Inflammatory macrophage (primary cell): ENCODE measurements around the gene SMAD3.
"Not testable (repeated sequence)": the region's sequence is repeated elsewhere in the genome, so short reads cannot be mapped to it uniquely, and the experiment has no call there.

Experiments used
- DNase-seq, 2 donors: peaks; one replicate each; pipeline ENCODE4 v3.0.0-alpha.2; 2020 to 2022

The SMAD3 gene

DNA sequence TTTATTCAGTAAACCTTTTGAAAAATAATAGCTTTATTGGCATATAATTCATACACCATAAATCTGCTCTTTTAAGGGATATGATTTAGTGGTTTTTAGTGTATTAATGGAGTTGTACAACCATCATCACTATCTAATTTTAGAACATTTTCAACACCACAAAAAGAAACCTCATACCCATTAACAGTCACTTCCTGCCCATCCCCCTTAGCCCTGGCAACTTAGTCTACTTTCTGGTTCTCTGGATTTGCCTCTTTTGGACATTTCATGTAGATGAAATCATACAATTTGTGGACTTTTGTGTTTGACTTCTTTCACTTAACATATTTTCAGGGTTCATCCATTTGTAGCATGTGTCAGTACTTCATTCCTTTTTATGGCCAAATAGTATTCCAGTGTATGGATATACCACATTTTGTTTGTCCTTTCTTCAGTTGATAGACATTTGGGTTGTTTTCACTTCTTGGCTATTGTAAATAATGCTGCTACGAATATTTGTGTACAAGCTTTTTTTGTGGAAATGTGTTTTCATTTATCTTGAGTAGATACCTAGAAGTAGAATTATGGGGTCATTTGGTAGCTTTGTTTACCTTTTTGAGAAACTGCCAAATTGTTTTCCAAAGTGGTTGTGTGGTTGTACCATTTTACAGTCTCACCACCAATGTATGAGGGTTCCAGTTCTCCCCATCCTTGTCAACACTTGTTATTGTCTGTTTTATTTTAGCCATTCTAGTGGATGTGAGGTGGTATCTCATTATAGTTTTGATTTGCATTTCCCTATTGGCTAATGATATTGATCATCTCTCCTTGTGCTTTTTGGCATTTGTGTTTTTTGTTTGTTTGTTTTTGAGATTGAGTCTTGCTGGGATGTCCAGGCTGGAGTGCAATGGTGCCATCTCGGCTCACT lies 45.8 kb downstream of the SMAD3 start:
- DNase-seq: no peak

GRCh38 chr15:67114046-67114445 lies 48.6 kb downstream of the SMAD3 start:
- no peak for DNase-seq

GRCh38 chr15:67114846-67115585 lies 49.6 kb downstream of the SMAD3 start:
- no peak for DNase-seq

- peak; percentile 30 to 47 for DNase-seq
These were observed 50.2 kb downstream of the SMAD3 start for GRCh38 chr15:67115586-67115969.

DNA sequence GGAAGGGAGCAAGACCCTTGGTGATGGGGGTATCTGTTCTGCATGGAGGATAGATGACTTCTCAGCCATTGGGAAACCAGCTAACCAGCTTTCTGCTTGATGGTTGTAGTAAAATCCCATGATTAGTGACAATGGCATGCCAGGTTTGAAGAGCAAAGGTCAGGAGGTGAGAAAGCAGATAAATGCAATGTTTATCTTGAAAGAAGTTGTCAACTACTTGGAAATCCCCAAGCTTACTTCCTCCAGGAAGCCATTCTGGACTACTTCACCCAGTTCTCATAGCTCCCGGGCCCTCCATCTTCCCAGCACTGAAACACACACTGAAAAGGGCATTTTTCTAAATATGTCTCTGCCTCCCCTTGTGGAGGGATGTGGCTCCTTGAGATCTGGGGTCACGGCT lies 51.3 kb downstream of the SMAD3 start:
- peak; percentile 47 to 69 for DNase-seq

DNA sequence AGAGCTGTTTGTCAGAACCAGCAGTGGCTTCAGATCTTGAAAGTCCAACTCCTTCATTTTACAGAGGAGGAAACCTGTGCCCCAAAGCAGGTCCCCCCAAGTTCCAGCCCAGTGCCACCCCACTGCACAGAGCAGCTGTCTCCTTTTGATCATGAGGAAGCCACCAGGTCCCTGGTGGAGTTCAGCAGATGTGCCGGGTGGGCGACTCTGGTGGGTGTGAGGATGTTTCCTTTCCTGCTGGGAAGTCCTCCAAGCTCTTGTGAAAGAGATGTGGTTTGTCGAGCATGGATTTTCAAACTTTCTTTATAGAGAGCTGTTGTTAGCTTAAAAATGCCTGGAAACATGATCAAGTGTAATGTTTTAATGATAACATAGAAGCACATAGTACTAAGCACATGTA lies 52.0 kb downstream of the SMAD3 start:
- DNase-seq: peak; percentile 58 to 82

- no peak for DNase-seq
These were observed 53.4 kb downstream of the SMAD3 start for GRCh38 chr15:67118808-67119207.

DNA sequence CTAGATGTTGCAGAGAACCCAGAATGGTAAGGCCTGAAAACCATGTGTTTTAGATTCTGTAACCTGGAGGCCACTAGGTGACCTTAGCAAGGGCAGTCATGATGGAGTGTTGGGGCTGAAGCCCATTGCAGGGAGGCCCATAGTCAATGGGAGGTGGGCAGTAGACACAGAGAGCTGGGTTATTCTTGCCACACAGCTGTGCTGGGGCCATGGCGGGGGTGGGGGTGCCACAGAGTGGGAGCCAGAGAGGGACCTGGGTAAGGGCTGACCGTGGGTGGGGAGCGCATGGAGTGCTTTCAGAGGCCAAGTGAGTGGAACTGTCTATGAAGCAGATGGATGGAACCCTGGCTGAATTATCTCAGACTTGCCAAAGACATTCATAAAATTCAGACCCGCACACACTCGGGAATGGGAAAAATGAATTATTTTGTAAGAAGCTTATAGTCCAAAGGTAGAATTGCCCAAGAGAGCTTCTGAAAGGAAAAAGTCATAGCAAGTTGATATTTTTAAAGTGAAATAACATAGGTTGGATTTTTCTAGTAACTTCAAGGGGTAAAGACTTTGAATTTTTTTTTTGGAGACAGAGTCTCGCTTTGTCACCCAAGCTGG lies 53.9 kb downstream of the SMAD3 start:
- no peak for DNase-seq

GRCh38 chr15:67120009-67120838 lies 54.8 kb downstream of the SMAD3 start:
- no peak for DNase-seq

- DNase-seq: peak; percentile 61 to 86
These were observed 55.6 kb downstream of the SMAD3 start for GRCh38 chr15:67120839-67121643.

GRCh38 chr15:67121644-67122605 lies 56.5 kb downstream of the SMAD3 start:
- DNase-seq: no peak

DNA sequence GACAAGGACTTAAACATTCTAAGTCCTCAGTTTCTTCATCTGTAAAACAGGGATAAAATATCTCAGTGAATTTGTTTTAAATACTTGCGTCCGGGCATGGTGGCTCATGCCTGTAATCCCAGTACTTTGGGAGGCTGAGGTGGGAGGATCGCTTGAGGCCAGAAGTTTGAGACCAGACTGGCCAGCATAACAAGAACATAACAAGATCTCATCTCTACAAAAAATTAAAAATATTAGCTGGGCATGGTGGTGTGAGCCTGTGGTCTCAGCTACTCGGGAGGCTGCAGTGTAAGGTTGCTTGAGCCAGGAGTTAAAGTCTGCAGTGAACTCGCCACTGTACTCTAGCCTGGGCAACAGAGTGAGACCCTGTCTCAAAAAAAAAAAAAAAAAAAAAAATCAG lies 57.4 kb downstream of the SMAD3 start:
- not testable (repeated sequence) for DNase-seq

DNA sequence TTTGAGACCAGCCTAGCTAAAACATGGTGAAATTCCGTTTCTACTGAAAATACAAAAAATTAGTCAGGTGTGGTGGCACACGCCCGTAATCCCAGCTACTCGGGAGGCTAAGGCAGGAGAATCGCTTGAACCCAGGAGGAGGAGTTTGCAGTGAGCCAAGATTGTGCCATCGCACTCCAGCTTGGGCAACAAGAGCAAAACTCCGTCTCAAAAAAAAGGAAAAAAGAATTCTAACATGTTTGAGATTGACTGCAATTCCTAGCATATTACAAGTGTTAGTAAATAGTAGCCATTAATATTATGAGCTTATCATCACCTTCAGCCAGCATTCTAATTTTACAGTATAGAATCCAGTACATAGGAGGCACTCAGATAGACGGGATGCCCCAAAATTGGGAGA lies 57.9 kb downstream of the SMAD3 start:
- DNase-seq: not testable (repeated sequence)

DNA sequence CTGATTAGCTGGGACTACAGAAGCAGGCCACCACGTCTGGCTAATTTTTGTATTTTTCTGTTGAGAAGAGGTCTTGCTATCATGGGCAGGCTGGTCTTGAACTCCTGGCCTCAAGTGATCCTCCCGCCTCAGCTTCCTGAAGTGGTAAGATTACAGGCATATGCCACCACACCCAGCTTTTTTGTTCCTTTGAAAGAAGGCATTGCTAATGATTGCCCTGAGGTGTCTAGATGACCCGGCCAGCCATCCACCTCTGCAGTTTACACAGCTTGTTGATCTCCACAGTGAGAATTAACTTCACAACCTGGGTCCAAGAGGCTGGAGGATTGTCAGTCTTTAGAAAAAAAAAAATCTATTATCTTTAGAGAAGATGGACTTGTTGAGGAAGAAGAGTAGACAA lies 58.7 kb downstream of the SMAD3 start:
- DNase-seq: no peak

GRCh38 chr15:67124911-67125588 lies 59.6 kb downstream of the SMAD3 start:
- no peak for DNase-seq

GRCh38 chr15:67125589-67126502 lies 60.4 kb downstream of the SMAD3 start:
- peak; percentile 42 to 68 for DNase-seq

DNA sequence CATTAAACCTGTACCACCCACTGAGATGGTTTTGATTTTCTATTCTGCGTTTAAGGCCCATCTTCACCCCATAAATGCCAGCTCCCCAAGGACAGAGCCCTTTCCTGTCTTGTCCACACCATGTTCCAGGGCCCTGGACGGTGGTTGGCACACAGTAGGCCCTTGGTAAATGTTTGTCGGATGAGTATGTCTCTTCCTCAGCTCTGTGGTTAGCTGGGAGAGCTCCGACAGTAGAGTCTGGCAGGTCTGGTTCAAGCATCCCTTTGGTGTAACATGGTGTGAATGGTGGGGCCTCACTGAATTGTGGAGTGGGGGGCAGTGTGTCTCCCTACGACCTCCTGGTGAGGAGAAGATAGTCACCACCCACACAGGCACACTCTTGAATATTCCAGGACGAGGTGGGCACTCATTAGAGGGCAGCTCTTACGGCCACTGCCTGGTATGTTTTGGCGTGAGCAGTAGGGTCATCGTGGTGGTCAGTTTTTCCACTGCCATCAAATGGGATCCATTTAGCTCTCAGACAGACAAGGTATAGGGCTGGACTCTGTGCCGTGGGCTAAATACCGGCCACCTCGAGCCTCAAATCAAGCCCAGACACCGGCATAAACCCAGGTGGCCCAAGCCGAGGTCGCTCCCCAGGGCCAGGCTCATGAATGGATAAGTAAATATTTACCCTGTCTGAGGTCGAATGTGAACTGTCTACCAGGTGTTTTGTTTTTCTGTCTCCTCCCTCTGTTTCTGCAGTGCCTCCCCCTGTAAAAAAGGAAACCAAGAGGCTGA lies 61.3 kb downstream of the SMAD3 start:
- DNase-seq: no peak

DNA sequence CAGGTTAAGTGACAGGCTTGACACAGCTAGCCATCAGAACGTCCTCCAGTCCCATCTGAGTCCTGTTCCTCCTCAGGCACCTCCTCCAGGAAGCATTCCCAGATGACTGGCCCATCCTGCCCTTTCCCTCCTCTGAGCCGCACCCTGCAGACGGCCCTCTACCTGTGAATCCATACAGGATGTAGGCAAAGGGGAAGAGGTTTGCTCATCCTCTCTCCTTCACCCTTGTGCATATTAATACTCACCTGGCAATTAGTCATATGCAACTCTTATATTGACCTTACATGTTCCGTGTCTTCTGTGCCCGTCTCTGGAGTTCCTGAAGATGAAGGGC lies 61.9 kb downstream of the SMAD3 start:
- DNase-seq: no peak
